ENCODE data around the gene GAN.

DNA sequence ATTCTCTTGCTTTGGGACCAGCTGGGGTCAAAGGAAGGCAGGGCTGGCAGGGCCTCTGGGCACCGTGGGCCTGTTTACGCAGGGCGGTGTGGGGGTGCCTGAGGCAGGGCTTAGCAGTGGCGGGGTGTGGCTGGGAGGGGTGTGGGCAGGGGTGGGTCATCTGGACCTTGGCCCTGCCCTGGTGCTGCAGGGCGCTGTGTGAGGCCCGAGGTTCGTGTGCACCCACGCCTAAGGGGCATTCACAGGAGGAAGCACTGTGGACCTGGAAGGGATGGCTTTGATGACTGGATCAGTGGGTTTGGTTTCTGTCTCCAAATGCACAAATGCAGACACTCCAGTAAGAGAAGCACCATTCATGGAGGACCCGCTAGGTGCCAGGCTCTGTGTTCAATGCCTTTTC is 39.0 kb upstream of the GAN start:
- TF ChIP-seq POLR2A (IDR thresholded peaks at IDR 0.05): no peak
- TF ChIP-seq, protein P1, sequence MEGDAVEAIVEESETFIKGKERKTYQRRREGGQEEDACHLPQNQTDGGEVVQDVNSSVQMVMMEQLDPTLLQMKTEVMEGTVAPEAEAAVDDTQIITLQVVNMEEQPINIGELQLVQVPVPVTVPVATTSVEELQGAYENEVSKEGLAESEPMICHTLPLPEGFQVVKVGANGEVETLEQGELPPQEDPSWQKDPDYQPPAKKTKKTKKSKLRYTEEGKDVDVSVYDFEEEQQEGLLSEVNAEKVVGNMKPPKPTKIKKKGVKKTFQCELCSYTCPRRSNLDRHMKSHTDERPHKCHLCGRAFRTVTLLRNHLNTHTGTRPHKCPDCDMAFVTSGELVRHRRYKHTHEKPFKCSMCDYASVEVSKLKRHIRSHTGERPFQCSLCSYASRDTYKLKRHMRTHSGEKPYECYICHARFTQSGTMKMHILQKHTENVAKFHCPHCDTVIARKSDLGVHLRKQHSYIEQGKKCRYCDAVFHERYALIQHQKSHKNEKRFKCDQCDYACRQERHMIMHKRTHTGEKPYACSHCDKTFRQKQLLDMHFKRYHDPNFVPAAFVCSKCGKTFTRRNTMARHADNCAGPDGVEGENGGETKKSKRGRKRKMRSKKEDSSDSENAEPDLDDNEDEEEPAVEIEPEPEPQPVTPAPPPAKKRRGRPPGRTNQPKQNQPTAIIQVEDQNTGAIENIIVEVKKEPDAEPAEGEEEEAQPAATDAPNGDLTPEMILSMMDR (IDR thresholded peaks at IDR 0.05 in 4 of 5, conservative IDR thresholded peaks at IDR 0.05 in 1 of 5): no peak
